T-helper 1 cell (primary cell): ENCODE measurements around the gene ATG2A.
A peak's percentile ranks its signal among the peaks of the same experiment; 100 is the strongest.

Source experiments
- DNase-seq, 5 donors: peaks; one replicate each; pipeline ENCODE4 v3.0.0-alpha.2; 2012 to 2020

ATG2A gene

DNA sequence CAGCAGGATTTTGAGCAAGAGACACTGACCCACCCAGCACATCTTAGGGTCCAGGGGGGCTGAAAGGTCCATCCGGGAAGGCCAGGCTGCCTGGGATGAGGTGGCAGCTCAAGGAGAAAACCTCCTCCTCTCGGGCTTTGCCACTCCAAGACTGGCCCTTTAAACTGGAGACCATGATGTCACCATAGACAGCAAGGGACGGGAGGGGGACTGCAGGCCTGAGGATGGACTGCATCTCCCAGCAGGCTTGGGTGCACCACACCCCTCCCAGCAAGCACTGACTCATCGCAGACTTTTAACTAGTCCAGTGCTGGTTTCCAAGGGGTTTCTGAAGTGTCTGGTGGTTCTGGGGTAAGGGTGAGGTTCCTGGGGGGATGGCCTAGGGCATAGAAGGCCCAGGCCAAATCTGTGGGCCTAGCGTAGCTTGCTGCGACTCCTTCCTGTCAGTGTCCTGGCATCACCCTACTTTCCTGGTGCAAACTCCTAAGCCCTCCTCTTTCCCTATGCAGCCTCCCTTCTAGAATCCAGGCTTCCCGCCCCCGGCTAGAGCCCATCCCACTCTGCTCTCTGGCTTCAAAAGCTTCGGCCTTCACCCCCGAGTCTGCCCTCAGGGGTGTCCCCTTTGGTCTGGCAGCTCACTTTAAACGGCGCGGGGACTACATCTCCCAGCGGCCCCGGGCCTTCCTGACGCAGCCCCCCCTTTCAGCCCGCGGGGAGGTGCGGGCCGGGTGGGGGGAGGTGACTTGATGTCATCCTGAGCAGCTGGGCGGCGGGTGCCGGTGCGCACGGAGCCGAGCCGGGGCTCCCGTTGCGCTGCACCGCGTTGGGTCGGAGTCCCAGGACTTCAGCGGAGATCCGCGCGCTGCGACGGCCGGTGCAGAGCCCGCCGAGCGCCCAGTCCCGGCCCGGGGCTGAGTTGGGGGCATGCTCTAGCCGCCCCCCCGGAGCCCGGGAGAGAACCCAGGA, 7.2 kb upstream of the ATG2A start, which contains the start of gene PPP2R5B:
PPP2R5B (plus strand) TSS at position 746 of the 966 bp plus-strand sequence. CDS start 1,046 bp downstream, outside the sequence.
- peak; percentile 81 to 92 (median 87) for DNase-seq

DNA sequence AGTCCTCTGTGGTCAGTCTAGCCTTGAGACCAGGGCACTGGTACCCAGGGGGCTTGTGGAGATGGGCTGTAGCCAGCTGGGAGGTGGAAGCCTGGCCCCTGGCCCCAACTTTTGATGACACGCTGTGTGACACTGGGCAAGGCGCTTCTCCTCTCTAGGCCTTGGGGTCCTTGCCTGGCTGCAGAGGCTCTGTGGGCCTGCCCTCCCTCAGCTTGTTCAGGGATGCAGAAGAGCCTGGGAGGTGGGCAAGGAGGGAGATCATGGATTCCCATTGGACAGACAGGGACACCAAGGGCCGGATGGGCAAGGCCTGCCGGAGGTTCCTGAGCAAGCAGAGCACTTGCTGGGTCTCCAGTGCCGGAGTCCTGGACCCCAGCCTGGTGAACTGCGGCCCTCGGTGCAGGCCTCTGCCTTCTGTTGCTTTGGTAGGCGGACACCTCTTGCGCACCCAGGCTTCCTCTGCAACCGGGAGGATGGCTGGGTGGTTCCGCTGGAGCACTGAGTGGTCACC, 6.2 kb upstream of the ATG2A start:
- DNase-seq: no peak

GRCh38 chr11:64921384-64921783, 4.4 kb upstream of the ATG2A start:
- no peak for DNase-seq

GRCh38 chr11:64920124-64920523, 3.1 kb upstream of the ATG2A start:
- no peak for DNase-seq

- no peak for DNase-seq
Measured at GRCh38 chr11:64919627-64920026, 2.6 kb upstream of the ATG2A start.

DNA sequence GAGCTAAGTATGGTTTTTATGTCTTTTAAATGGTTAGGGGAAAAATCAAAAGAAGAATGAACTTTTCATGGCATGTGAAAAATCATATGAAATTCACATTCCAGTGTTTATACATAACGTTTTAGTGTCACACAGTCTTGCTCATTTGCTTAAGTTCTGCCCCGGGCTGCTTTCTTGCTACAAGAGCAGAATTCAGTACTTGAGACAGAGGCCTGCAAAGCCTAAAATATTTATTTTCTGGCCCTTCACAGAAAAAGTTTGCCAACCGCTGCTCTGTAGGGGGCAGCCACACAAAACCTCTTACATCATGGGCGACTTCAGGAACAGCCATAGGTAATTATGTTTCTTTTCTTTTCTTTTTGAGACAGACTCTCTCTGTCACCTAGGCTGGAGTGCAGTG, 1.0 kb upstream of the ATG2A start:
- DNase-seq: no peak

DNA sequence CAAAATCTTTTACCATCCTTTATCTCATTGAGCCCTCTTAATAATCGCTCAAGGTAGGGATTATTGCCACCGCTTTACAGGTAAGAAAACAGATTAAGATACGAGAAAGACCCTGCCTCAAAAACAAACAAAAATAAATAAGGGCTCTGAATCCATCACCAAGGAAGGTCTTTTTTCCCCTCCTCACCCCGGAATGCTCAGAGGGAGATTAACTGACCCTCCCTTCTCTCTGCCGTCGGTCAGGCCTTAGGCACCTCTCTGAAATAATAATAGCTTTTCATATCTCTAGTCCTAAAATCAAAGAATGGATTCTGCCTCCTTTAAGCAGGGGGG, 620 bp upstream of the ATG2A start:
- no peak for DNase-seq

GRCh38 chr11:64916040-64916774, 802 bp downstream of the ATG2A start:
- DNase-seq: peak in 4 of 5 donors; percentile 14 to 58 (median 28)

GRCh38 chr11:64915376-64915887, 1.6 kb downstream of the ATG2A start:
- DNase-seq: no peak

- peak in 1 of 5 donors; percentile 6 for DNase-seq
Measured at GRCh38 chr11:64914123-64914522, 2.9 kb downstream of the ATG2A start.

- DNase-seq: peak in 1 of 5 donors; percentile 7
Measured at GRCh38 chr11:64913171-64913727, 3.8 kb downstream of the ATG2A start.

- DNase-seq: no peak
Measured at GRCh38 chr11:64911689-64912088, 5.3 kb downstream of the ATG2A start.

DNA sequence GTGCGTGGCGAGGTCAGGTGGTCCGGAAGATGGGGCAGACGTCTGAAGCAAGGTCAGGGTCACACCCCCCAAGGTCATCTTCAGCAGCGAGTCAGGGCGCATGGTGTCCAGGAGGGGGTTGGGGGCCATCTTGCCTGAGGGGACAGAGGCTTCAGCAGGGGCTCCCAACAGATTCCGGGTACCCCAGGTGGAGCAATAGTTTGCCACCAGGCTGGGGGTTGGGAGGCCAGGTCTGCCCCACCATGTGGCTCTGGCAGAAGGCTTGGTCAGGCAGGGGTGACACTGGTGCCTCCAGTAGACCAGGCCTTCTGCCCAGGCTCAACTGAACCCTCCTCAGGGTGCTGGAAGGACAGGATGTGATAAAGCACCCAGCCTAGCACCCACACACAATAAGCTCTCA, 5.9 kb downstream of the ATG2A start:
- DNase-seq: no peak

DNA sequence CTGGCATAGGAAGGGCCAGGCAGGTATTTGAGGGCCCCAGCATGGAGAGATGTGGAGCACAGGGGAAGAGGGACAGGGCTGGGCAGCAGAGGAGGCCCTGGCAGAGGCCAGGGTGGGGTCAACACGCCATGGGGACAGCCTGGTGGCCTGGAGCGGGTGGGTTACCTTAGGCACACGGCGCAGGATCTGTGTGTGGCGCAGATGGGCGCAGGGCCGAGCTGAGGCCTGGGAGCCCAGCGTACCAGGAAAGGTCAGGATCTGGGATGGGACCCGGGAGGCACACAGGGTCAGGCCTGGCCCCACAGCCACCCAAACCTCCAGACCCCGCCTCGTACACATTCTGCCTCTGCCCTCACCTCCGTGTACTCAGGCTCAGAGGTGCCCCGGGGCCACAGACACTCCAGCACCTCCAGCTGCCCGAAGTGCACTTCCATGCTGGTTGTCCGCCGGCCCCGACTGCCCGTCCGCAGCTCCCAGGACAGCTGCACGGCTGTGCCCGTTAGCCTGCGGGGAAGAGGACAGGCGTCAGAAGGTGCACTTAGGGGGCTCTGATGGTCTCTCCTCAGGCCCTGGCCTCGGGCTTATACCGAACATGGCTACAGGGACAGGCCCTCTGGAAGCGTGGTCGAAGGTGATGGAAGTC, 6.4 kb downstream of the ATG2A start:
- no peak for DNase-seq

DNA sequence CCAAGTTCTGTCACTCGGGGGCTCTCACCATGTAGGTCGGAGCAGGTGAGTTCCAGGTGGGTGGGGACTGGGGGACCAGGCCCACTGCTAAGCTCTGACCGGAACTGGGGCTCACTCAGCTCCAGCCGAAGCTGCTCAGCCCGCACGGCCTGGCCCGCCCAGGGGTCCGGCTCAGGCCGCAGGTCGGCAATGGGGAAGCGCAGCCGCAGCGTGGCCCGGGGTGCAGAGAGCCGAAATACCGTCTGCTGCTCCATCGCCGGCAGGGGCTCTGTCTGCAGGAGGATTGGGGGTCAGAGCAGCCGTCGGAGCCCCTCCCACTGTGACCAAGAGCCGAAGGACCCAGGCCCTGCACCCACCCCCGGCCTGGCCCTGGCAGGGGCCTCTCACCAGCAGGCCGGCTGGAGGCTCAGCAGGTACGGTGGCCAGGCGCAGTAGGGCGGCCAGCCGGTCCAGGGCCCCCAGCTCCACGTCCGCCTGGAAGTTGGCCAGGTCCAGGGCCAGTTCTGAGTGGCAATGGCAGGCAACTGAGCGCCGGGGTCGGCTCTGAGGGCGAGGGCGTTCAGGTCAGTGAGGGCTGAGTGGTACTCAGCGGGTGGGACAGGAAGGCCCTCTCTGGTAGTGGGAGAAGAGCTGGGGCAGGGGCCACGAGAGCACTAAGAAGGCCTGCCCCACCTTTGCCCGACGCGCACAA, 7.2 kb downstream of the ATG2A start:
- no peak for DNase-seq

DNA sequence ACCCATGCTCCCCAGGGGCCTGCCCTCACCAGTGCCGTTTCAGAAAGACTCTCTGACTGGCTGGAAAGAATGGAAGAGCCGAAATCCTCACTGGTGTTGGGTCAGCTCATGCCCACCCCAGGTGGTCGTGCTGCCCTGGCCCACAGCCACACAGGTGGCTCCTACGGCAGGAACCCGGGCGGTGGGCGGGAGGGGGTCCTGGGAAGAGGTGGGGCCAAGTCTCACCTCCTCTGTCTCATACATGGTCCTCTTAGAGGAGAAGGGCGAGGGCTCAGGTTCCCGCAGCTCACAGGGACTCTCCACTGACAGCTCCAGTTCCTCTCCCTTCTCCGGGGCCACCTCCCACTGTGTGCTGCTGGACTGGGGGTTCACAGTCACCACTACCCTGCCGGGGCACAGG, 8.2 kb downstream of the ATG2A start:
- DNase-seq: no peak

DNA sequence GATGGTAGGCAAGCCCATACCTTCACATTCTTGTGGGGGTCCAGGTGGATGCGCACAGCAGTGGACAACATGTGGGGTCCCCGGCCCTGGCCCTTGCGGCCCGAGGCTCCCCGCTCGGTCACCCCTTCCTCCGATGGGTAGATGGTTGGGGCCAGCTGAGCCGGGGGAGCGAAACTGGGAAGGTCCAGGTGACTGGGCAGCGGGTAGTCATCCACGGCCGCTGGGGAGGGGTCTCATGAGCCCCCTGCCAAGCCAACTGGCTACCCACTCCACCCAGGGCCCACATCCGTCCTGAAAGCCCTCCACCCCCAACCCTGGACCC, 10.7 kb downstream of the ATG2A start:
- DNase-seq: no peak

GRCh38 chr11:64905516-64906313, 11.3 kb downstream of the ATG2A start:
- no peak for DNase-seq

- no peak for DNase-seq
Measured at GRCh38 chr11:64903291-64903833, 13.6 kb downstream of the ATG2A start.

DNA sequence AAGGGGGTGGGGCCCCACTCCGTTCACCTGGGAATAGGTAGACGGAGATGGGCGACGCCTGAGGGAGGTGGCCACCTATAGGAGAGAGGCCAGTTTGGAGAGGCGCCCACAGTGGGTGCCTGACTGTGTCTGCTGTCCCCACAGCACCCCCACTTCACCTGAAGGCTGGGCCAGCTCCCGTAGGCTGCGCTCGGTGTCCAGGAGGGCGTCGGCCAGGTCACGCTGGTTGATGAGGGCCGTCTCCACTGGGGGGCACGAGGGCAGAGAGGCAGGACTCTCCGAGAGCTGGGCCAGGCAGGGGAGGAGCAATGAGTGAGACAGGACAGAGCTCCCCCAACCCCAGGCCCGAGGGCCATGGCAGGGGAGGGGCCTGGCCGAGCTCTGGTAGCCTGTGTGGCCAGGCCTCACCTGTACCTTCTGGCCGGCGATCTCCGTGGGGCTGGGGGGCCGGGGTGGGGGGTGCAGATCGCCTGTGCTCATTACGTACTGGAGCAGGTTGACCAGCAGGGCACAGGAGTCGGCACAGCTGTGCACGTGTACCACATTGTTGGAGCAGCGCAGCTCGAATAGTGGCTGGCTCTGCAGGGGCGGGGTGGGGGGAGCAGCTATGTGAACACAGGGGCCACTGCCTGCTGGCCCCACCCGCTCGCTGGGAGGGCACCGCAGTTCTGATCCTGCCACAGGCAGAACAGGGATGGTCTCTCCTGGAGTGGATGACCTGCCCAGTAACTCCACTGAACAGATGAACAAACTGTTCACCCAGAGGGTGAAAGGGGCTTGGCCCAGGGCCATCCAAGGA, 14.7 kb downstream of the ATG2A start:
- no peak for DNase-seq
